CD4-positive, alpha-beta T cell (primary cell): ENCODE data around the gene MED25. TPM values are rescaled to one million over a fixed set of nuclear protein-coding genes. Genes with fewer than 3 reads are reported as not detected.

Source experiments
- ATAC-seq: fragments of 200-7000 bp; cut with Tn5 transposase; one replicate; pipeline ENCODE4 v1.10.0; 2022; ENCODE audit warnings: mild to moderate bottlenecking; ENCODE audit not compliant: poor library complexity
- CTCF ChIA-PET: fragments of 350-600 bp; sonication (Branson Sonifier 250); formaldehyde crosslinking; loops from one replicate; lab custom pipeline; 2021; ENCODE audit warnings: antibody characterized with exemption, inconsistent platforms; lab: Charles Lee
- POLR2A ChIA-PET: fragments of 350-600 bp; sonication (Branson Sonifier 250); formaldehyde crosslinking; loops from one replicate; lab custom pipeline; 2021; ENCODE audit warnings: antibody characterized with exemption, inconsistent platforms; lab: Charles Lee
- DNase-seq, 14 experiments: peaks; one replicate each; pipeline ENCODE4 v3.0.0-alpha.2; 2013 to 2020; ENCODE audit warnings: mixed read lengths in 2 of 14
- H3K27ac ChIP-seq, 2 donors: one replicate each; pipeline versions ENCODE4 v1.5.1 to v1.7.0; 2013; ENCODE audit warnings: low read length in 2 of 2, low read depth in 1 of 2, mild to moderate bottlenecking in 1 of 2
- H3K27me3 ChIP-seq, 2 experiments: 1 replicate in 1 of 2; 2 replicates in 1 of 2; pipeline versions ENCODE4 v1.6.1 to v1.7.0; 2013; ENCODE audit warnings: low read length in 2 of 2, control low read depth in 1 of 2, mild to moderate bottlenecking in 1 of 2, moderate library complexity in 1 of 2; ENCODE audit not compliant: insufficient read depth in 2 of 2, control insufficient read depth in 1 of 2
- H3K36me3 ChIP-seq: one replicate; pipeline ENCODE4 v1.6.1; 2013; ENCODE audit warnings: low read length, control low read depth; ENCODE audit not compliant: insufficient read depth
- H3K4me1 ChIP-seq: one replicate; pipeline ENCODE4 v1.6.1; 2013; ENCODE audit warnings: low read length, control low read depth; ENCODE audit not compliant: insufficient read depth
- H3K4me3 ChIP-seq: one replicate; pipeline ENCODE4 v1.5.1; 2013; ENCODE audit warnings: mild to moderate bottlenecking, low read length, moderate library complexity
- H3K9me3 ChIP-seq, 2 experiments: 1 replicate in 1 of 2; 2 replicates in 1 of 2; pipeline versions ENCODE4 v1.6.1 to v1.7.0; 2013; ENCODE audit warnings: low read length in 2 of 2, mild to moderate bottlenecking in 2 of 2, control low read depth in 1 of 2, moderate library complexity in 1 of 2; ENCODE audit not compliant: control insufficient read depth in 1 of 2, insufficient read depth in 1 of 2
- H3K27ac Mint-ChIP-seq: one replicate; pipeline ENCODE4 v1.8.0; 2020; ENCODE audit warnings: mixed read lengths
- H3K27me3 Mint-ChIP-seq: one replicate; pipeline ENCODE4 v1.8.0; 2021; ENCODE audit warnings: mixed read lengths
- H3K36me3 Mint-ChIP-seq: one replicate; pipeline ENCODE4 v1.8.0; 2021; ENCODE audit warnings: low read depth, mixed read lengths
- H3K4me1 Mint-ChIP-seq: one replicate; pipeline ENCODE4 v1.8.0; 2021; ENCODE audit warnings: low read depth, mixed read lengths
- H3K4me3 Mint-ChIP-seq: one replicate; pipeline ENCODE4 v1.8.0; 2020; ENCODE audit warnings: mild to moderate bottlenecking, mixed read lengths
- H3K9me3 Mint-ChIP-seq: one replicate; pipeline ENCODE4 v1.8.0; 2020; ENCODE audit warnings: mixed read lengths
- intact Hi-C, 2 experiments: fragments of 100-400 bp; cut with DNase I in 1 of 2; cut with micrococcal nuclease in 1 of 2; formaldehyde crosslinking; loops; one replicate each; pipeline versions ENCODE4 v1.15.1 to v1.9.0; 2023 to 2025; cut with DNase I, micrococcal nuclease
- total RNA-seq, 174 experiments: library from RNA in 2 of 174; stranded (reverse) in 2 of 174; gene quantifications; one replicate each; pipeline ENCODE4 v1.2.3 and lab custom pipeline; 2021 to 2026
- TF ChIP-seq, protein P1 (sequence below): fragments of 200-600 bp; IDR thresholded peaks from one replicate; pipeline ENCODE4 v1.8.0; 2022; ENCODE audit warnings: antibody characterized with exemption, mild to moderate bottlenecking

Gene MED25
- total RNA-seq, 2 experiments from 2014 or later = 67.2 to 67.8 TPM

DNA sequence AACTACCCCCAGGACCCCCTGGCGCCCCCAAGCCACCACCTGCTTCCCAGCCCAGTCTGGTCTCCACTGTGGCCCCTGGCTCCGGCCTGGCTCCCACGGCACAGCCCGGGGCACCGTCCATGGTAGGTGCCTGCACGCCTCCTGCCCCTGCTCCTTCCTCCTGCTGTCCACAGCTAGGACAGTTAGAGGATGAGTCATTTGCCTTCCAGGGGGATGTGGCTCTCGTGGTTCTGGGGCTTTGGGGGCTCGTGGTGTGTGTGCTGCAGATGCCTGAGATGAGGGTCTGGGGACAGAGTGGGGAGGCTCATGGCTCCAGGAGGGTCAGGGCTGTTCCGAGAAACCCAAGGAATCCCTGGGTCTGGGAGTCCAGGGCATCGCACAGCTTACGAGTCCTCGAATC, 12.7 kb downstream of the MED25 start:
- H3K9me3 ChIP-seq = no peaks in the 10 kb centered on the region
- no peak overlapping the region for H3K4me3 ChIP-seq
- ChIA-PET POLR2A (interaction anchor here (1.3 kb wide), 1 partner anchor 20 kb away, joined by 3 read pairs; the partner anchor contains the start of gene PTOV1), CTCF (interaction anchor here (0.5 kb wide), 1 partner anchor 37 kb away, joined by 3 read pairs; no protein-coding TSS in a partner anchor)
- ATAC-seq (no peak), DNase-seq (no peak)
- H3K9me3 Mint-ChIP-seq = no peaks in the 10 kb centered on the region
- no peak overlapping the region for H3K27ac Mint-ChIP-seq
- H3K4me1 ChIP-seq = peaks cover 2% of the 10 kb centered on the region
- intact Hi-C loops = no loop called here
- no peaks in the 10 kb centered on the region for H3K27me3 ChIP-seq
- H3K4me3 Mint-ChIP-seq = no peak overlapping the region
- no peak overlapping the region for H3K27ac ChIP-seq
- TF ChIP-seq, protein P1, sequence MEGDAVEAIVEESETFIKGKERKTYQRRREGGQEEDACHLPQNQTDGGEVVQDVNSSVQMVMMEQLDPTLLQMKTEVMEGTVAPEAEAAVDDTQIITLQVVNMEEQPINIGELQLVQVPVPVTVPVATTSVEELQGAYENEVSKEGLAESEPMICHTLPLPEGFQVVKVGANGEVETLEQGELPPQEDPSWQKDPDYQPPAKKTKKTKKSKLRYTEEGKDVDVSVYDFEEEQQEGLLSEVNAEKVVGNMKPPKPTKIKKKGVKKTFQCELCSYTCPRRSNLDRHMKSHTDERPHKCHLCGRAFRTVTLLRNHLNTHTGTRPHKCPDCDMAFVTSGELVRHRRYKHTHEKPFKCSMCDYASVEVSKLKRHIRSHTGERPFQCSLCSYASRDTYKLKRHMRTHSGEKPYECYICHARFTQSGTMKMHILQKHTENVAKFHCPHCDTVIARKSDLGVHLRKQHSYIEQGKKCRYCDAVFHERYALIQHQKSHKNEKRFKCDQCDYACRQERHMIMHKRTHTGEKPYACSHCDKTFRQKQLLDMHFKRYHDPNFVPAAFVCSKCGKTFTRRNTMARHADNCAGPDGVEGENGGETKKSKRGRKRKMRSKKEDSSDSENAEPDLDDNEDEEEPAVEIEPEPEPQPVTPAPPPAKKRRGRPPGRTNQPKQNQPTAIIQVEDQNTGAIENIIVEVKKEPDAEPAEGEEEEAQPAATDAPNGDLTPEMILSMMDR = no peak
- peaks cover 4% of the 10 kb centered on the region for H3K4me1 Mint-ChIP-seq
- H3K36me3 ChIP-seq = peaks cover 88% of the 10 kb centered on the region
- H3K36me3 Mint-ChIP-seq = peaks cover 57% of the 10 kb centered on the region
- no peaks in the 10 kb centered on the region for H3K27me3 Mint-ChIP-seq

DNA sequence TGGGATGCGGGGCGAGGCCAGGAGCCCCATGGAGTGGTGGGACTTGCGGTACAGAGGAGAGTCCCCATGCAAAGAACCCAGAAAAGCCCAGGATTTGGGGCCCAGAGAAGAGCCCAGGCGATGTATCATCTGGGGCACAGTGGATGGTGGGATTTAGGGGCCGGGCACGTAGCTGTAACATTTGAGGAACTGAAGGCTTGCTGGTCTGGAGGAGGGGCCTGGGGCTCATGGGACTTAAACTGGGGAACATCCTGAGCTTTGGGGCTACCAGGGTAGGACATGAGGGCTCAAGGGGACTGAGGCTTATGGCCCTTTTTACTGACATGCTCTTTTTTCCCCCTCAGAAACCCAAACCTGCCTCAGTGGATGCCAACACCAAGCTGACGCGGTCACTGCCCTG, 13.5 kb downstream of the MED25 start:
- Histone ChIP-seq H3K27me3 (no peaks in the 10 kb centered on the region), H3K9me3 (no peaks in the 10 kb centered on the region), H3K4me3 (no peak overlapping the region), H3K4me1 (peaks cover 2% of the 10 kb centered on the region), H3K36me3 (peaks cover 95% of the 10 kb centered on the region), H3K27ac (no peak overlapping the region)
- intact Hi-C loops = no loop called here
- Mint-ChIP-seq H3K27ac (no peak overlapping the region), H3K4me3 (no peak overlapping the region), H3K36me3 (peaks cover 53% of the 10 kb centered on the region), H3K4me1 (peaks cover 1% of the 10 kb centered on the region), H3K27me3 (no peaks in the 10 kb centered on the region), H3K9me3 (no peaks in the 10 kb centered on the region)
- ATAC-seq (no peak), DNase-seq (no peak)
- TF ChIP-seq, protein P1 = no peak
- ChIA-PET CTCF (no interaction called here), POLR2A (no interaction called here)

DNA sequence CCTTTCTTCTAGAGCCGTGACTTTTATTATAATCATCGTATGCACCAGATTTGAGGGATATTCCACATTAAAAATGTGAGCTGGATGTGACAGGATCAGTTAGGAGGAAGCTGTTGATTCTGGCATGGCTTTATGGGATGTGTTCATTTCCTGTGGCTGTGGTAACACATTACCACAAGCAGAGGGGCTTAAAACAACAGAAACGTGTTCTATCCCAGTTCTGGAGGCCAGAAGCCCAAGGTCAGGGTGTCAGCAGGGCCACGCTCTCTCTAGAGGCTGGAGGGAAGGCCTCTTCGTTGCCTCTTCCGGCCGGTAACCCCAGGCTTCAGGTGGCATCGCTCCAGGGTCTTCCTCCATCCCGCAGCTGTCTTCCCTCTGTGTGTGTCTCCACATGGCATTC, 14.5 kb downstream of the MED25 start:
- ChIA-PET POLR2A (no interaction called here), CTCF (no interaction called here)
- Mint-ChIP-seq H3K36me3 (peaks cover 49% of the 10 kb centered on the region), H3K27ac (no peak overlapping the region), H3K27me3 (no peaks in the 10 kb centered on the region), H3K4me1 (no peaks in the 10 kb centered on the region), H3K4me3 (no peak overlapping the region), H3K9me3 (no peaks in the 10 kb centered on the region)
- Histone ChIP-seq H3K4me1 (no peaks in the 10 kb centered on the region), H3K36me3 (peaks cover 86% of the 10 kb centered on the region), H3K9me3 (no peaks in the 10 kb centered on the region), H3K4me3 (no peak overlapping the region), H3K27me3 (no peaks in the 10 kb centered on the region), H3K27ac (no peak overlapping the region)
- intact Hi-C loops = no loop called here
- DNase-seq (no peak), ATAC-seq (no peak)
- TF ChIP-seq, protein P1 = no peak
